Measurements from ENCODE around the gene NINL.

- TF ChIP-seq, protein P1, sequence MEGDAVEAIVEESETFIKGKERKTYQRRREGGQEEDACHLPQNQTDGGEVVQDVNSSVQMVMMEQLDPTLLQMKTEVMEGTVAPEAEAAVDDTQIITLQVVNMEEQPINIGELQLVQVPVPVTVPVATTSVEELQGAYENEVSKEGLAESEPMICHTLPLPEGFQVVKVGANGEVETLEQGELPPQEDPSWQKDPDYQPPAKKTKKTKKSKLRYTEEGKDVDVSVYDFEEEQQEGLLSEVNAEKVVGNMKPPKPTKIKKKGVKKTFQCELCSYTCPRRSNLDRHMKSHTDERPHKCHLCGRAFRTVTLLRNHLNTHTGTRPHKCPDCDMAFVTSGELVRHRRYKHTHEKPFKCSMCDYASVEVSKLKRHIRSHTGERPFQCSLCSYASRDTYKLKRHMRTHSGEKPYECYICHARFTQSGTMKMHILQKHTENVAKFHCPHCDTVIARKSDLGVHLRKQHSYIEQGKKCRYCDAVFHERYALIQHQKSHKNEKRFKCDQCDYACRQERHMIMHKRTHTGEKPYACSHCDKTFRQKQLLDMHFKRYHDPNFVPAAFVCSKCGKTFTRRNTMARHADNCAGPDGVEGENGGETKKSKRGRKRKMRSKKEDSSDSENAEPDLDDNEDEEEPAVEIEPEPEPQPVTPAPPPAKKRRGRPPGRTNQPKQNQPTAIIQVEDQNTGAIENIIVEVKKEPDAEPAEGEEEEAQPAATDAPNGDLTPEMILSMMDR (IDR thresholded peaks at IDR 0.05; ENCODE audit: low read depth, low read length, poor library complexity, severe bottlenecking): no peak
- TF ChIP-seq EZH2phosphoT487 (IDR thresholded peaks at IDR 0.05; ENCODE audit: borderline replicate concordance, low read length): no peak
These were observed 87.6 kb downstream of the NINL start for GRCh38 chr20:25497586-25498279.

Measured in DOHH2 (cell line).